ENCODE data around the gene EIPR1. TPM values are rescaled to one million over a fixed set of nuclear protein-coding genes. Genes with fewer than 3 reads are reported as not detected.

The EIPR1 gene
- polyA plus RNA-seq, 1 donor from 2014 or later = 138 TPM

DNA sequence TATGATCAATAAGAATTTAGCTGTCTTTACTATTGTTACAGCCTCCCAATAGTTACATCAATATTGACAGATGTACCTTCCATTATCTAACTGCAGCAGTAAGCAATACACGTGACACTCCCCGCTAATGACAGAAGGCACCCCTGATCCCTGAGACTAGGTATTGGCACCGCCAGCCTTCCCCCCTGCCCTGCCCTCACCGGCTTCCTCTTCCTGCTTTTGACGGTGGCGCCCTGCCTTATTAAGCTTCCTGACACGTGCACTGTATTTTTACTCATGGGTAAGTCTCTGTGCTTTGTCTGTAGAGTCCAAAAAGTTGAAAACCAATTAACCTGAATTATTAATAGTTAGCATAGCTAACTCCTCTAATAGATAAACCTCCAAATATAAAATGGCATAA is 223.5 kb downstream of the EIPR1 start:
- H3K27ac ChIP-seq (ENCODE audit: low read length) = no peak overlapping the region
- no peak for TF ChIP-seq MXI1 (conservative IDR thresholded peaks at IDR 0.05; ENCODE audit: poor library complexity, severe bottlenecking)
- TF ChIP-seq SMC3 (conservative IDR thresholded peaks at IDR 0.05; ENCODE audit: poor library complexity) = no peak
- TF ChIP-seq POLR2AphosphoS5 (IDR thresholded peaks at IDR 0.05) = no peak
- TF ChIP-seq RAD21 (conservative IDR thresholded peaks at IDR 0.05) = no peak
- no peak for TF ChIP-seq EP300 (conservative IDR thresholded peaks at IDR 0.05; ENCODE audit: poor library complexity, severe bottlenecking)
- TF ChIP-seq, protein P1, sequence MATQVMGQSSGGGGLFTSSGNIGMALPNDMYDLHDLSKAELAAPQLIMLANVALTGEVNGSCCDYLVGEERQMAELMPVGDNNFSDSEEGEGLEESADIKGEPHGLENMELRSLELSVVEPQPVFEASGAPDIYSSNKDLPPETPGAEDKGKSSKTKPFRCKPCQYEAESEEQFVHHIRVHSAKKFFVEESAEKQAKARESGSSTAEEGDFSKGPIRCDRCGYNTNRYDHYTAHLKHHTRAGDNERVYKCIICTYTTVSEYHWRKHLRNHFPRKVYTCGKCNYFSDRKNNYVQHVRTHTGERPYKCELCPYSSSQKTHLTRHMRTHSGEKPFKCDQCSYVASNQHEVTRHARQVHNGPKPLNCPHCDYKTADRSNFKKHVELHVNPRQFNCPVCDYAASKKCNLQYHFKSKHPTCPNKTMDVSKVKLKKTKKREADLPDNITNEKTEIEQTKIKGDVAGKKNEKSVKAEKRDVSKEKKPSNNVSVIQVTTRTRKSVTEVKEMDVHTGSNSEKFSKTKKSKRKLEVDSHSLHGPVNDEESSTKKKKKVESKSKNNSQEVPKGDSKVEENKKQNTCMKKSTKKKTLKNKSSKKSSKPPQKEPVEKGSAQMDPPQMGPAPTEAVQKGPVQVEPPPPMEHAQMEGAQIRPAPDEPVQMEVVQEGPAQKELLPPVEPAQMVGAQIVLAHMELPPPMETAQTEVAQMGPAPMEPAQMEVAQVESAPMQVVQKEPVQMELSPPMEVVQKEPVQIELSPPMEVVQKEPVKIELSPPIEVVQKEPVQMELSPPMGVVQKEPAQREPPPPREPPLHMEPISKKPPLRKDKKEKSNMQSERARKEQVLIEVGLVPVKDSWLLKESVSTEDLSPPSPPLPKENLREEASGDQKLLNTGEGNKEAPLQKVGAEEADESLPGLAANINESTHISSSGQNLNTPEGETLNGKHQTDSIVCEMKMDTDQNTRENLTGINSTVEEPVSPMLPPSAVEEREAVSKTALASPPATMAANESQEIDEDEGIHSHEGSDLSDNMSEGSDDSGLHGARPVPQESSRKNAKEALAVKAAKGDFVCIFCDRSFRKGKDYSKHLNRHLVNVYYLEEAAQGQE (IDR thresholded peaks at IDR 0.05; ENCODE audit: borderline replicate concordance) = no peak
- TF ChIP-seq TAF1 (IDR thresholded peaks at IDR 0.05; ENCODE audit: low read depth) = no peak
- TF ChIP-seq, protein P2, sequence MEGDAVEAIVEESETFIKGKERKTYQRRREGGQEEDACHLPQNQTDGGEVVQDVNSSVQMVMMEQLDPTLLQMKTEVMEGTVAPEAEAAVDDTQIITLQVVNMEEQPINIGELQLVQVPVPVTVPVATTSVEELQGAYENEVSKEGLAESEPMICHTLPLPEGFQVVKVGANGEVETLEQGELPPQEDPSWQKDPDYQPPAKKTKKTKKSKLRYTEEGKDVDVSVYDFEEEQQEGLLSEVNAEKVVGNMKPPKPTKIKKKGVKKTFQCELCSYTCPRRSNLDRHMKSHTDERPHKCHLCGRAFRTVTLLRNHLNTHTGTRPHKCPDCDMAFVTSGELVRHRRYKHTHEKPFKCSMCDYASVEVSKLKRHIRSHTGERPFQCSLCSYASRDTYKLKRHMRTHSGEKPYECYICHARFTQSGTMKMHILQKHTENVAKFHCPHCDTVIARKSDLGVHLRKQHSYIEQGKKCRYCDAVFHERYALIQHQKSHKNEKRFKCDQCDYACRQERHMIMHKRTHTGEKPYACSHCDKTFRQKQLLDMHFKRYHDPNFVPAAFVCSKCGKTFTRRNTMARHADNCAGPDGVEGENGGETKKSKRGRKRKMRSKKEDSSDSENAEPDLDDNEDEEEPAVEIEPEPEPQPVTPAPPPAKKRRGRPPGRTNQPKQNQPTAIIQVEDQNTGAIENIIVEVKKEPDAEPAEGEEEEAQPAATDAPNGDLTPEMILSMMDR (IDR thresholded peaks at IDR 0.05; ENCODE audit: poor library complexity, severe bottlenecking) = no peak
- no peak for TF ChIP-seq EZH2 (IDR thresholded peaks at IDR 0.05; ENCODE audit: borderline replicate concordance, insufficient read depth, low read length, poor library complexity, severe bottlenecking)
- no peak overlapping the region for H3K9ac ChIP-seq (ENCODE audit: low read length)
- no peak overlapping the region for H3K4me3 ChIP-seq (ENCODE audit: low read length)
- no peaks in the 10 kb centered on the region for H4K20me1 ChIP-seq (ENCODE audit: insufficient read depth)
- no peaks in the 10 kb centered on the region for H3K9me2 ChIP-seq (ENCODE audit: insufficient read depth, low read length)
- H3K79me2 ChIP-seq (replicated peaks; ENCODE audit: insufficient read depth, low read length) = no peaks in the 10 kb centered on the region
- no peak overlapping the region for H3K4me2 ChIP-seq (ENCODE audit: low read length)
- H3K36me3 ChIP-seq (ENCODE audit: insufficient read depth, low read length) = no peaks in the 10 kb centered on the region
- H3K27me3 ChIP-seq (ENCODE audit: insufficient read depth, low read depth, low read length) = no peaks in the 10 kb centered on the region
- no peaks in the 10 kb centered on the region for H3F3A ChIP-seq (ENCODE audit: insufficient read depth, low read length, poor library complexity, severe bottlenecking)
- no peaks in the 10 kb centered on the region for H3K9me3 ChIP-seq (ENCODE audit: low read length)
- no peak overlapping the region for H2AFZ ChIP-seq (ENCODE audit: low read depth, low read length)

DNA sequence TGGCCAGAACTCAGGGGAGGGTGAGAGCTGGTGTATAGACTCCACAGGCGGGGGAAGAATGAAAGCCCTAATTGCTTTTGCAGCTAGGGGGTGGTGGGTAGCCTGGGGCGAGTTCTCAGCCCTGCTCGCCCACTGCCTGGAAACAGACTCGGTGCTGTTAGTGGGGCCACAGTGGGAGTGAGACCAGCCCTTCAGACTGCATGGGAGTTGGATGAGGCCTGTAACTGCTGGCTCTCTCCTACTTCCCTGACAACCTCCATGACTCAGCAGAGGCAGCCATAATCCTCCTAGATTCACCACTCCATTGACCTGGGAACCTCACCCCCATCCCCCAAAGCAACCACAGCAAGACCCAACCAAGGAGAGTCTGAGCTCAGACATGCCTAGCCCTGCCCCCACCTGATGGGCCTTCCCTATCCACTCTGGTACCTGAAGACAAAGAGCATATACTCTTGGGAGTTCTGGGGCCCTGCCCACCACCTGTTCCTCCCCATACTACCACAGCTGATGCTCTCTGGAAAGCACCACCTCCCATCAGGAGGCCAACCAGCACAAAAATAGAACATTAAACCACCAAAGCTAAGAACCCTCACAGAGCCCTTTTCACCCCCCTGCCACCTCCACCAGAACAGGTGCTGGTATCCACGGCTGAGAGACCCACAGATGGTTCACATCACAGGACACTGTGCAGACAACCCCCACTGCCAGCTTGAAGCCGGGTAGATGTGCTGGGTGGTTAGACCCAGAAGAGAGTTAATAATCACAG is 226.3 kb downstream of the EIPR1 start:
- H3K9me2 ChIP-seq (ENCODE audit: insufficient read depth, low read length) = no peaks in the 10 kb centered on the region

More for the DNA sequence above, 226.3 kb downstream of the EIPR1 start:
- H3K27me3 ChIP-seq (ENCODE audit: insufficient read depth, low read depth, low read length) = no peaks in the 10 kb centered on the region
- no peak overlapping the region for H3K27ac ChIP-seq (ENCODE audit: low read length)
- H4K20me1 ChIP-seq (ENCODE audit: insufficient read depth) = no peaks in the 10 kb centered on the region
- H3K9ac ChIP-seq (ENCODE audit: low read length) = no peak overlapping the region
- H3K79me2 ChIP-seq (replicated peaks; ENCODE audit: insufficient read depth, low read length) = no peaks in the 10 kb centered on the region
- no peaks in the 10 kb centered on the region for H3K9me3 ChIP-seq (ENCODE audit: low read length)
- no peak overlapping the region for H3K4me2 ChIP-seq (ENCODE audit: low read length)
- no peaks in the 10 kb centered on the region for H3F3A ChIP-seq (ENCODE audit: insufficient read depth, low read length, poor library complexity, severe bottlenecking)
- H3K4me3 ChIP-seq (ENCODE audit: low read length) = no peak overlapping the region
- TF ChIP-seq POLR2AphosphoS5 (IDR thresholded peaks at IDR 0.05) (no peak), TAF1 (IDR thresholded peaks at IDR 0.05; ENCODE audit: low read depth) (no peak), SMC3 (conservative IDR thresholded peaks at IDR 0.05; ENCODE audit: poor library complexity) (no peak), EP300 (conservative IDR thresholded peaks at IDR 0.05; ENCODE audit: poor library complexity, severe bottlenecking) (no peak), MXI1 (conservative IDR thresholded peaks at IDR 0.05; ENCODE audit: poor library complexity, severe bottlenecking) (no peak), RAD21 (conservative IDR thresholded peaks at IDR 0.05) (no peak), EZH2 (IDR thresholded peaks at IDR 0.05; ENCODE audit: borderline replicate concordance, insufficient read depth, low read length, poor library complexity, severe bottlenecking) (no peak)
- TF ChIP-seq, protein P1 (IDR thresholded peaks at IDR 0.05; ENCODE audit: borderline replicate concordance) = no peak
- TF ChIP-seq, protein P2 (IDR thresholded peaks at IDR 0.05; ENCODE audit: poor library complexity, severe bottlenecking) = no peak
- H3K36me3 ChIP-seq (ENCODE audit: insufficient read depth, low read length) = no peaks in the 10 kb centered on the region
- H2AFZ ChIP-seq (ENCODE audit: low read depth, low read length) = no peak overlapping the region

All from neural cell (in vitro differentiated cells).